MM.1S (cell line): ENCODE measurements around the gene TFEB.

Experiments
- DNase-seq: peaks from one replicate; pipeline ENCODE4 v3.0.0-alpha.2; 2015
- H2AFZ ChIP-seq: fragments of 300-600 bp; sonication (generic); 2 replicates; pipeline ENCODE4 v1.6.0; 2016; ENCODE audit warnings: antibody characterized with exemption, low read length
- H3F3A ChIP-seq: fragments of 300-600 bp; sonication (generic); 2 replicates; pipeline ENCODE4 v1.6.1; 2016; ENCODE audit warnings: mild to moderate bottlenecking, antibody characterized with exemption, low read length, moderate library complexity, mixed read lengths; ENCODE audit not compliant: insufficient read depth
- H3K27ac ChIP-seq: fragments of 300-600 bp; sonication (generic); 2 replicates; pipeline ENCODE4 v1.5.1; 2016; ENCODE audit warnings: mild to moderate bottlenecking, low read length
- H3K27me3 ChIP-seq: fragments of 300-600 bp; sonication (generic); replicated peaks from 2 replicates; pipeline ENCODE4 v1.6.0; 2016; ENCODE audit warnings: low read length; ENCODE audit not compliant: insufficient read depth
- H3K36me3 ChIP-seq: fragments of 300-600 bp; sonication (generic); replicated peaks from 2 replicates; pipeline ENCODE4 v1.6.1; 2016; ENCODE audit warnings: mild to moderate bottlenecking, low read length, mixed read lengths; ENCODE audit not compliant: insufficient read depth
- H3K4me1 ChIP-seq: fragments of 300-600 bp; sonication (generic); 2 replicates; pipeline ENCODE4 v1.6.1; 2016; ENCODE audit warnings: low read length, mixed read lengths
- H3K4me2 ChIP-seq: fragments of 300-600 bp; sonication (generic); 2 replicates; pipeline ENCODE4 v1.6.0; 2016; ENCODE audit warnings: low read depth, low read length
- H3K4me3 ChIP-seq: fragments of 300-600 bp; sonication (generic); 2 replicates; pipeline ENCODE4 v1.5.1; 2016; ENCODE audit warnings: low read length, mixed read lengths
- H3K79me2 ChIP-seq: fragments of 300-600 bp; sonication (generic); 2 replicates; pipeline ENCODE4 v1.6.1; 2016; ENCODE audit warnings: mixed run types, low read length, mixed read lengths
- H3K9ac ChIP-seq: fragments of 300-600 bp; sonication (generic); 2 replicates; pipeline ENCODE4 v1.6.1; 2016; ENCODE audit warnings: low read length, mixed read lengths
- H3K9me2 ChIP-seq: fragments of 300-600 bp; sonication (generic); replicated peaks from 2 replicates; pipeline ENCODE4 v1.6.1; 2016; ENCODE audit warnings: mild to moderate bottlenecking, low read length, mixed read lengths; ENCODE audit not compliant: insufficient read depth
- H3K9me3 ChIP-seq: fragments of 300-600 bp; sonication (generic); replicated peaks from 2 replicates; pipeline ENCODE4 v1.6.1; 2016; ENCODE audit warnings: mild to moderate bottlenecking, low read length, mixed read lengths; ENCODE audit not compliant: insufficient read depth
- H4K20me1 ChIP-seq: fragments of 300-600 bp; sonication (generic); 2 replicates; pipeline ENCODE4 v1.6.1; 2016; ENCODE audit warnings: mild to moderate bottlenecking, low read length, moderate library complexity, mixed read lengths; ENCODE audit not compliant: insufficient read depth
- EZH2 ChIP-seq: fragments of 300-600 bp; sonication (generic); optimal IDR thresholded peaks from 2 replicates; pipeline ENCODE3; 2017; ENCODE audit warnings: low read depth, mild to moderate bottlenecking, antibody characterized with exemption, low read length, mixed read lengths
- EZH2phosphoT487 ChIP-seq: fragments of 300-600 bp; sonication (generic); IDR thresholded peaks from 2 replicates; pipeline ENCODE4 v1.6.1; 2018; ENCODE audit warnings: antibody characterized with exemption, low read length
- TF ChIP-seq, protein P1 (sequence below): fragments of 300-600 bp; sonication (generic); IDR thresholded peaks from 2 replicates; pipeline ENCODE4 v1.5.1; 2016; ENCODE audit warnings: antibody characterized with exemption, low read length, mixed read lengths

The TFEB gene

DNA sequence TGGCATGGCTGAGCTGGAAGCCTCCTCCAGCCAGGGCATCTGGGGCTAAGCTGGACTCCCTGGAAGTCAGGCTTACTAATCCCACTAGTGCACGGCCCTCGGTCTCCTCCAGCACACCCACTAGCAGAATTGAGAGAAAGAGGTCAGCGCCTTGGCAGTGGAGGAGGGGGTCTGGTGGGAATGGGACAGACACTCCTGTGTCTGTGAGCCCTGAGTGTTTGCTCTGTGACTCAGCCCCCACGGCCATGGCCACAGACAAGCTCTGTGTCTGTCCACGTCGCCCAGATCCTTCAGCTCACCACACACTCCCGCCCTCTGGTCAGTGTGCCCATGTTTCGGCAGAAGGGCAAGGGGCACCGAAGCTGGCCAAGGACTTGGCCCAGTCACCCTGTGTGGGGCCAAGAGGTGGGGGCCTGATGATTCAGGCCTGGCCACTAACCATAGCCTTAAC is 88.3 kb downstream of the TFEB start:
- peaks cover 92% of the 10 kb centered on the region for H3K27me3 ChIP-seq
- H3K9me2 ChIP-seq, result no peaks in the 10 kb centered on the region
- H3K9me3 ChIP-seq, result no peaks in the 10 kb centered on the region
- no peak overlapping the region for H3K4me3 ChIP-seq
- no peak overlapping the region for H2AFZ ChIP-seq
- H3F3A ChIP-seq, result no peaks in the 10 kb centered on the region
- no peaks in the 10 kb centered on the region for H3K36me3 ChIP-seq
- no peak overlapping the region for H3K9ac ChIP-seq
- no peaks in the 10 kb centered on the region for H4K20me1 ChIP-seq
- TF ChIP-seq, protein P1, sequence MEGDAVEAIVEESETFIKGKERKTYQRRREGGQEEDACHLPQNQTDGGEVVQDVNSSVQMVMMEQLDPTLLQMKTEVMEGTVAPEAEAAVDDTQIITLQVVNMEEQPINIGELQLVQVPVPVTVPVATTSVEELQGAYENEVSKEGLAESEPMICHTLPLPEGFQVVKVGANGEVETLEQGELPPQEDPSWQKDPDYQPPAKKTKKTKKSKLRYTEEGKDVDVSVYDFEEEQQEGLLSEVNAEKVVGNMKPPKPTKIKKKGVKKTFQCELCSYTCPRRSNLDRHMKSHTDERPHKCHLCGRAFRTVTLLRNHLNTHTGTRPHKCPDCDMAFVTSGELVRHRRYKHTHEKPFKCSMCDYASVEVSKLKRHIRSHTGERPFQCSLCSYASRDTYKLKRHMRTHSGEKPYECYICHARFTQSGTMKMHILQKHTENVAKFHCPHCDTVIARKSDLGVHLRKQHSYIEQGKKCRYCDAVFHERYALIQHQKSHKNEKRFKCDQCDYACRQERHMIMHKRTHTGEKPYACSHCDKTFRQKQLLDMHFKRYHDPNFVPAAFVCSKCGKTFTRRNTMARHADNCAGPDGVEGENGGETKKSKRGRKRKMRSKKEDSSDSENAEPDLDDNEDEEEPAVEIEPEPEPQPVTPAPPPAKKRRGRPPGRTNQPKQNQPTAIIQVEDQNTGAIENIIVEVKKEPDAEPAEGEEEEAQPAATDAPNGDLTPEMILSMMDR, result no peak
- TF ChIP-seq EZH2 (no peak), EZH2phosphoT487 (no peak)
- no peak for DNase-seq
- no peak overlapping the region for H3K4me2 ChIP-seq
- H3K27ac ChIP-seq, result no peak overlapping the region
- H3K79me2 ChIP-seq, result no peaks in the 10 kb centered on the region
- H3K4me1 ChIP-seq, result no peaks in the 10 kb centered on the region

DNA sequence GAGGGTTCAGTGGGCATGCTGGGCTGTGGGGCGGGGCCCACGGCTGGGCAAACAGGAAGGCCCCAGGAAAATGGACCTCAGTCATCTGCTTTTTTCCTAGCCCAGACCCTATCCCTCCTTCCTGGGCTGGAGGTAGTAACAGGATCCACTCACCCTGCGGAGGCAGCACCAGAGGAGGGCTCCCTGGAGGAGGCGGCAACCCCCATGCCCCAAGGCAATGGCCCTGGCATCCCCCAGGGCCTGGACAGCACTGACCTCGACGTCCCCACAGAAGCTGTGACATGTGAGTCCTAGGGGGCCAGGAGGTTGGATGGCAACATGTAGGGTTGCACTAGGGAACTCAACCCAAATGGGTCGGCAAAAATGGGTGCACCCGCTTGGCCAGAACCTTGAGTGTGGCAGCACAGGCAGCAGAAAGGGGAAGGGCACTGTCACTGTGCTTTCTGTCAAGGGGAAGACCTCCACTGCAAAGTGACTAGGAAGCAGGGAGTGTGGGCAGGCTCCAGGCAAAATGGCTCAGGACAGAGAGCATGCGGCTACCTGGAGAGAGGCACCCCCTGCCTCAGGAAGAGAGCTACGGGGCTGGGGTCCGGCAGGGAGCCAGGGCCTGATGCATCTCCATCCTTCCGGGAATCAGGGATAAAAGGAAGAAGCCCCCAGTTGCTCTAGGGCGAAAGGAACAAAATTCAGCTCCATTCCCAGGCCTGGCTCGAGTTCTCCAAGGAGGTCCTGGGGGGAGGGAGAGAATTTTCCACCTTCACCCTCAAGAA is 89.2 kb downstream of the TFEB start:
- Histone ChIP-seq H3K36me3 (no peaks in the 10 kb centered on the region), H3K9me3 (no peaks in the 10 kb centered on the region), H3K4me2 (no peak overlapping the region), H3K9me2 (no peaks in the 10 kb centered on the region), H3K9ac (no peak overlapping the region), H3K27me3 (peaks cover 92% of the 10 kb centered on the region), H3K4me3 (no peak overlapping the region), H3K4me1 (no peaks in the 10 kb centered on the region), H3F3A (no peaks in the 10 kb centered on the region), H3K79me2 (no peaks in the 10 kb centered on the region), H4K20me1 (no peaks in the 10 kb centered on the region), H2AFZ (no peak overlapping the region), H3K27ac (no peak overlapping the region)
- TF ChIP-seq, protein P1, result no peak
- TF ChIP-seq EZH2phosphoT487 (no peak), EZH2 (no peak)
- DNase-seq, result no peak

DNA sequence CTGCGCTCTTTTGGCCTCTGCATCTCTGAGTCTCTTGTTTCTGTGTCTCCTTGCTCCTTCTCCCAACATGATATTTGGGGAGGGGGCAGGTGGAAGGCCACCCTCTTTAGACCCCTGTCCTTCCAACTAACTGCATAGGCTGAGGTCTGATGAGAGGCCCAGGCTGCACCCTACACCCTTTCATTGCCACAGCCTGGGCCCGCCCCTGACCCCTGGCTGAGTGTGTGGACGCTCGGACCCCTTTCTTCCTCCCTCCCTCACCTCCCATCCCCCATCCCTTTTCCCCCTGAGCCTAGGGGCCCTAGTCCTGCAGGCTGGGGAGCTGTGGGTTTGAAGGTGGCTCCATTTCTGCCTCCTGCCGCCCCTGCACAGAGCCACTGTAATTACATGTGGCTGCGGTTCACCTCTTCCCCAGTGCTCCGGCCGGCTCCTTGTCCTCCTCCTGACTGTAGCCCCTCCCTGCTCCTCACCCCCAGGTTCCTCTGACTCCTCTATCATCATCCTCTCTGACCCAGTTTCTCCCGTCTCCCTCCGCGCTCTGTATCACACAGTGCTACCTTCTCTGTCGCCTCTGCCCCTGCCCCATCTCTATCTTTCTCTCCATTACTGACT is 90.3 kb downstream of the TFEB start:
- Histone ChIP-seq H3K9me3 (no peaks in the 10 kb centered on the region), H3K4me3 (no peak overlapping the region), H3K9me2 (no peaks in the 10 kb centered on the region), H3K27me3 (peaks cover 93% of the 10 kb centered on the region), H3K4me2 (no peak overlapping the region), H3K9ac (no peak overlapping the region), H3F3A (no peaks in the 10 kb centered on the region), H3K79me2 (no peaks in the 10 kb centered on the region), H2AFZ (no peak overlapping the region), H4K20me1 (no peaks in the 10 kb centered on the region), H3K36me3 (no peaks in the 10 kb centered on the region), H3K27ac (no peak overlapping the region), H3K4me1 (no peaks in the 10 kb centered on the region)
- TF ChIP-seq, protein P1, result no peak
- no peak for TF ChIP-seq EZH2
- no peak for TF ChIP-seq EZH2phosphoT487
- no peak for DNase-seq
